GM21825 (cell line): ENCODE measurements around the gene POP4.

Experiments used
- ATAC-seq: cut with Tn5 transposase; IDR thresholded peaks from one replicate; pipeline ENCODE4 v1.9.1; 2021; ENCODE audit warnings: mild to moderate bottlenecking, moderate library complexity; ENCODE audit not compliant: unreplicated experiment

POP4 gene

GRCh38 chr19:29629836-29630534, 23.9 kb downstream of the POP4 start:
- no peak for ATAC-seq

DNA sequence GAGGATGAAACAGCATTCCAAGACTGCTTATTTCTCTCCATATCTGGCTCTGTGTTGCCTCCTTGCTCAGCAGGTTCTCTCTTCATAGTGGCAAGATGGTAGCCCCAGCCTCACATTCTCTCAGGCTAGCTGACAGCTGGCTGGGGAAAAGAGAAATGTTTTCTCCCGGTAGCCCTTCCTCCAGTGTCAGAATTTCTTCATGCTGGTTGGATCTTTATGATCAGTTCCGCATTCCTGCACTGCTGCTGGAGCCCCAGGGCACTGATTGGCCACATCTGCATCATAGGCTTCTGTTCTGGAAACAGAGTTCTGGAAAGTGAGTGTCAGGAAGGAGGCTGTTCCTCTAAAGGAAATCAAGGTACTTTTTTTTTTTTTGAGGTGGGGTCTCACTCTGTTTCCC, 24.6 kb downstream of the POP4 start:
- ATAC-seq = no peak

- no peak for ATAC-seq
These were observed 25.4 kb downstream of the POP4 start for GRCh38 chr19:29631450-29631849.

- no peak for ATAC-seq
These were observed 27.9 kb downstream of the POP4 start for GRCh38 chr19:29634002-29634401.

DNA sequence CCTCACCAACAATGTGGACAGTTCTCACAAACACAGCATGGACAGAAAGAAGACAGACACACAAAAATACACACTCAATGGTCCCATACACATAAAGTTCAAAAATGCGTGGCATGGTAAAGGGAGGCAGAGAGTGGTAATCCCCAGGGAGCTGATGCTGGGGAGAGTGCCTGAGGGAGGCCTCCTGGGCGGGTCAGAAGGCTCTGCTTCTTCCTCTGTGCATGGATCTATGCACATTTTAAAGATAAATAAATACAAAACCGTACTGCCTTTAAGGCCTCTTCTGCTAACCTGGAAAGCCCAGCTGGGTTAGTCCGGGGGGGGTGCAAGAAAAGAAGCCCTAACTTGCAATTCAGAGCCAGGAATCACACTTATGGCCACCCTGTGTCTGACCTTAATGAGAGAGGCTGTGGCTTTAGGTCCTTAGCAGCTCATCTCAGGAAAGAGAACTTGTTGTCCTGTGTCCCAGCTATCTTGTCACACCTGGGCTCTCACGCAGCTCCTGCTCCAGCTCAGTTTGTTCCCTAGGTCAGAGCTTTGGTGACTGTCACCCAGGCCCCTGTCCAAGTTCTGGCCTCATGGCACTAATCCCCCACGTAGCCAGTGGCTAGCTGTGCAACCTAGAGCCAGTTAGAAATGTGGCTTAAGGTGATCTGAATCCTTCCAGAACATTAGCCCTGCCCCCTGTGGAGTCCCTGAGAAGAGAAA, 28.5 kb downstream of the POP4 start:
- ATAC-seq = no peak

GRCh38 chr19:29635963-29636362, 29.9 kb downstream of the POP4 start:
- ATAC-seq = no peak

- ATAC-seq = no peak
These were observed 30.7 kb downstream of the POP4 start for GRCh38 chr19:29636553-29637360.

- no peak for ATAC-seq
These were observed 33.0 kb downstream of the POP4 start for GRCh38 chr19:29639086-29639485.

DNA sequence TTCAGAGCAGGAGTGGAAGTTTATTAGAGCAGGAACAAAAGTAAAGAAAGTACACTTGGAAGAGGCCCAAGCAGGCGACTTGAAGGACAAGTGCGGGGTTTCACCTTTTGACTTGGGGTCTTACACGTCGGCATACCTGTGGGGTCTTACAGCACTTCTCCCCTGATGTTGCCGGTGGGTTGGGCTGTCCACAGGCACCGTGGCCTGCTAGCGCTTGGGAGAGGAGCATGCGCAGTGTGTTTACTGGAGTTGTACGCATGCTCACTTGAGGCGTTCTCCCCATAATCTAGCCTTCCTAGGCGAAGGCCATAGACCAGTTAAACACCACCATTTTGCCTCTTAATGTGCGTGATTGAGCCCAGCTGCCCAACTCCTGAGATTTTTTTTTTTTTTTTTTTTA, 34.1 kb downstream of the POP4 start:
- no peak for ATAC-seq

GRCh38 chr19:29641597-29641996, 35.5 kb downstream of the POP4 start:
- no peak for ATAC-seq

GRCh38 chr19:29643361-29643935, 37.4 kb downstream of the POP4 start:
- ATAC-seq = no peak

- no peak for ATAC-seq
These were observed 38.1 kb downstream of the POP4 start for GRCh38 chr19:29644210-29644609.

DNA sequence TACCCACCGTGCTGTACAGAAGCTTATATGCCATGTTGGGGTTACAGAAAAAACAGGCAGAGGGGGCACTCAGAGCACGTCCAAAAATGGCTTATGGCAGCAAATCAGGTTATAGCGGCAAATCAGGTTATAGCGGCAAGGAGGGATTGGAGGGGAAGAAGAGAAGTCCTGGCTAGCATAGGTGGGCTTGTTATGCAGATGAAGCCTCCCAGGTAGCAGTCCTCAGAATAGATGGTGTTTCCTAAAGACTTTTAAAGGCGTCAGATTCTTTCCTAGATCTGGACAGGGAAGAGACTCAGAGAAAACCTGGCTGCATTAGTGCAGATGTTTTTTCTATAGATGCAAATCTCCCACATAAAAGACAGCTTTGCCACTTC, 39.4 kb downstream of the POP4 start:
- ATAC-seq = no peak

GRCh38 chr19:29645911-29646310, 39.8 kb downstream of the POP4 start:
- ATAC-seq = no peak

- no peak for ATAC-seq
These were observed 44.8 kb downstream of the POP4 start for GRCh38 chr19:29650772-29651387.

DNA sequence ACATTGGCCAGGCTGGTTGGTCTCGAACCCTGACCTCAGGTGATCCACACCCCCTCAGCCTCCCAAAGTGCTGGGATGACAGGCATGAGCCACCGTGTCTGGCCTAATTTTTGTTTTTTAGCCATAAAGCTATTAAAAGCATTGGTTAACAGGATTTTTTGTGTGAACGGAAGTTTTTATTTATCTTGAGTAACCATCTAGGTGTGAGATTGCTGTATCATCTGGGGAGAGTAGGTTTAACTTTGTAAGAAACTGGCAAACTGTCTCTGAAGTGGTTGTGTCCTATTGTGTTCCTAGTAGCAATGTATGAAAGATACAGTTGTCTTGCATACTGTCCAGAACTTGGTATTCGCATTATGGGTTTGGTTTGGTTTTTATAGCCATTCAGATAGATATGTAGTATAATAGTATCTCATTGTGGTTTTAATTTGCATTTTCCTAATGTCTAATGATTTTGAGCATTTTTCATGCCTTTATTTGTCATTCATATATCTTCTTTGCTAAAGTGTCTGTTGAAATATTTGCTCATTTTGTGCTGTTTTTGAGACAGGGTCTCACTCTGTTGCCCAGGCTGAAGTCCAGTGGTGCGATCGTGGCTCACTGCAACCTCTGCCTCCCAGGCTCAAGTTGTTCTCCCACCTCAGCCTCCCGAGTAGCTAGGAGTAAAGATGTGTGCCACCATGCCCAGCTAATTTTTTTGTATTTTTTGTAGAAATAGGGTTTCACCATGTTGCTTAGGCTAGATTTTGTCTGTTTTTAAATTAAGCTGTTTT, 45.7 kb downstream of the POP4 start:
- no peak for ATAC-seq

DNA sequence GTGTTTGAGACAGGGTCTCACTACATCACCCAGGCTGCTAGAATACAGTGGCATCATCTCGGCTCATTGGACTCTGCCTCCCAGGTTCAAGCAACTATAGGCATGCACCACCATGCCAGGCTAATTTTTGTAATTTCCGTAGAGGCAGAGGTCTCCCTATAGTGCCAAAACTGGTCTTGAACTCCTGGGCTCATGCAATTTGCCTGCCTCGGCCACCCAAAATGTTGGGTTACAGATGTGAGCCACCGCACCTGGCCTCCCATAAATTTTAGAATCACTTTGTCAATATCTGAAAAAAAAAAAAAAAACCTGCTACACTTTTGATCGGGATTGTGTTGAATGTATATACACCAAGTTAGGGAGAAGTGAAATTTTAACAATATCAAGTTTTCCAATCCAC, 47.3 kb downstream of the POP4 start:
- ATAC-seq = no peak

DNA sequence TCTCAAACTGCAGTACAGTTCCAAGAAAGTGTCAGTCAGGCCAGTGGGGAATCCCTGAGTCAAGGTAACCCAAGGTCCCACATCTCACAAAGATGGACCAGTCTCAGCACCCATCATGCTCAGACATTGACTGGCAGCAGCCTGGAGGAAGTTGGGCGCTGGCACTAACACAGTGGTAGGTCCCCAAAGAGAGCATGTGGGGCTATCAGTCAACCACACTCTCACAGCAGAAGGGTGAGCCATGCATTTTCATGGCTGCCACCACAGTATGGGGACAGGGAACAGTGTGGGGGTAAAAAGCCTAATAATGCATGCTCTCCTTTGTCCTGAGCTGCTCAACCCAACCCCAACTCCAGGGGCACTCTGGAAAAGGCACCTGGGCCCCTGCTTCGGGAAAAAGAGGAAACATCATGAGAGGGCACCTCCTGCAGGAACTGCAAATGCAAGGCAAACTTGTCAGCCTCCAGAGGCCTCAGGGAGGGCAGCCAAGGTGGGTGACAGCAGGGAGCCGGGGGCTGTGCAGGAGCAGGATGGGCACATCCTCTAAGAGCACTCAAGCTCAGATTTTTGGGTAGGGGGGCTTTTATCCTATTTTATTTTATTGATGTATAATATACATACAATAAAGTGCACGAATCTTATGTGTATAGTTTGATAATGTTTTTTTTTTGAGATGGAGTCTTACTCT, 49.7 kb downstream of the POP4 start:
- ATAC-seq = no peak

DNA sequence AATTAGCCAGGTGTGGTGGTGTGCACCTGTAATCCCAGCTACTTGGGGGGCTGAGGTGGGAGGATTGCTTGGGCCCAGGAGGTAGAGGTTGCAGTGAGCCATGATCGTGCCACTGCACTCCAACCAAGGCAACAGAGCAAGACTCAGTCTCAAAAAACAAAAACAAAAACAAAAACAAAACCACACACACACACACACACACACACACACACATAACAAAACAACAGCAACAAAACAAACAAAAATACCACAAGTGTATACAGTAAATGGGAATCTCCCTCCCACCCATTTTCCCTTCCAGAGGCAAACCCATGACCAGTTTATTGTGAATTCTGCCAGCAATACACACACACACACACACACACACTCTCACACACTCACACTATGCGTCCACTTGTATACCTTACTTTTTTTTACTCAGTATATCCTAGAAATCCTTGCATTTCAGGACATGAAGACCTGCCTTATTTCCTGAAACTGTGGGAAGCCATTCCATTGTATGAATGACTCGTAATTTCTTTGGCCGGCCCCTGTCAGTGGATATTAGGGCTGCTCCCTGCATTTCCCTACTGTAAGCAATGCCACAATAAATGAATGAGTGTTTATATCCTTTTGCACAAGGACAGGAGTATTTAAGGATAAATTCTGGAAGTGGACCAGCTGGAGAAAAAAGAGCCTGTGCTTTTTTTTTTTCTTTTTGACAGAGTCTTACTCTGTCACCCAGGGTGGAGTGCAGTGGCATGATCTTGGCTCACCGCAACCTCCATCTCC, 52.3 kb downstream of the POP4 start:
- no peak for ATAC-seq
